Stimulated activated CD8-positive, alpha-beta memory T cell treated with anti-CD3 and anti-CD28 coated beads, Interleukin-2, amount 100 ng/mL, for 48 hours (primary cell): ENCODE measurements around the gene CXCL3.

ENCODE experiments used
- DNase-seq, 2 donors: peaks; one replicate each; pipeline ENCODE4 v3.0.0-alpha.2; 2020; ENCODE audit warnings: low read depth in 2 of 2

Gene CXCL3

DNA sequence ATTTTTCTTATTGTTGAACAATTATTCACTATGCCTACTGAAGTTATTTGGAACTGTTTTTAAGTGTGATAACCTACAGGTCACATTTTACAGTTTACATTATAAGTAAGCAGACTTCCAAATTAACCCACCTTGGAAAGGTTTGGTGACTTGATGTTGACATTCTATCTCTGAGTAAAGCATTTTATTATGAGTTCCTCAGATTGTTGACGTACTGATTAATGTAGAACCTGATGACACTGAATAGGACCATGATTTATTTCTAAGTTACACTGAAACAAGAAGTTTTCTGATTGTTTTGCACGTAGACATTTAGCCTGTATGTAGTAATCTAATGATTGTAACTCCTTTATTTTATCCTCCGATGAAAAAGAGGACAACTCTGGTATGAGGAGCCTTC is 17.0 kb upstream of the CXCL3 start:
- DNase-seq = no peak

DNA sequence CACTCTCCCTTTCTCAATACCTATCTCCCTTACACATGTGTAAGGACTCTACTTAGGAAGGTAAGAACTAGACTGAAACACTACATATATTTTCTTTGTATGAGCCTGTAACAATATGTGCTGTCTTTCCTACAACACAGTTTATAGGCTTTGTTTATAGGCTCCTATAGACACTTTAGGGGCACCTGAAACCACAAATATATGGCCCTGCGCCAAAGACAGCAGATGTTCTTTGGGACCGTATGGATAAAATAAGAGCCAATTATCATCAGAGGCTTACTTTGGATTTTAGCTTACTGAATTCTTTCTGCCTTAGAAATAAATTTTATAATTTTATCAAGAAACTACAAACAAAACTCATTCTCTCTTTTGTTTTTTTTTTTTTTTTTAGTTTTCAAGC is 16.6 kb upstream of the CXCL3 start:
- no peak for DNase-seq

DNA sequence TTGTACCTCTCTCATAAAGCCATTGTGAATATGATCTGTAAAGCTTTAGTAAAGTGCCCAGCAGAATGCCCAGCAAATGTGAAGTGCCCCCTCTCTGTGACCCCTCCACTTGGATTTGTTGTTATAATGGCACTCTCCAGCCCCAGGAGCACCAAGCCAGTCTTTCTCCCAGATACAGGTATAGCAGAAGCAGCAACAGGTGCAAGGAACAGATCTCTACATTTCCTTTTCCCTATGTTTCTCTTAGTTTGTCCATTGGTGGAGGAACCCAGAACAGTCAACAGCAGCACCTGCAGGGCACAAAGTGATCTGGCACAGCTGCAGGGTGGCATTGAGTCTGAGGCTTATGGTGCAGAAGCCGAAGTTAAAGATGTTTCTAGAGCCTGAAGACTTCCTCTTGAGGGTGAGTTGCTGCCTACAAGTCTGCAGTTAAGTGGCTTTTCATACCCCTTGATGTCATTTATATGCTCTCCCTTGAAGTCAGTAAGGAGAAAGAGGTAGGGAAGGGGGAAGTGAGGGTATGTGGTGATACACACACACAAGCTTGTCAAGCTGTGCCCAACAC is 16.1 kb upstream of the CXCL3 start:
- DNase-seq = no peak

DNA sequence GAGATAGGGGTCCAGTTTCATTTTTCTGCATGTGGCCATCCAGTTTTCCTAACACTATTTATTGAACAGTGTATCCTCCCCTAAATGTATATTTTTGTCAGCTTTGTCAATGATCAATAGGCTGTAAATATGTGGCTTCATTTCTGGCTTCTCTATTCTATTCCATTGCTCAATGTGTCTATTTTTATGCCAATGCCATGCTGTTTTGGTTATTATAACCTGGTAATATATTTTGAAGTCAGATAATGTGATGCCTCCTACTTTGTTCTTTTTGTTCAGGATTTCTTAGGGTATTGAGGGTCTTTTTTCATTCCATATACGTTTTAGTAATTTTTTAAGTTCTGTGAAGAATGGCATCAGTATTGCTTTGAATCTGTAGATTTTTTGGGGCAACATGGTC is 8.7 kb upstream of the CXCL3 start:
- no peak for DNase-seq

DNA sequence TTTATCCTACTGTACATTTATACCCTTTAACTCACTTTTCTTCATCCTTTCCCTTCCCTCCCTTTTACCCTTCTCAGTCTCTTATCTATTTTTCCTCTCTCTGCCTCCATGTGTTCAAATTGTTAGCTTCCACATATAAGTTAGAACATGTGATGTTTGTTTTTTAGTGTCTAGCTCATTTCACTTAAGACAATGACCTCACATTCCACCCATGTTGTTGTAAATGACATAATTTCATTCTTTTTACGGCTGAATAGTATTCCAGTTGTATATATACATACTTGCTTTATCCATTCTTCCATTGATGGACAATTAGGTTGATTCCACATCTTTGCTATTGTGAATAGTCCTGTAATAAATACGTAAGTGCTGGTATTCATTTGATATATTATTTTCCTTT is 7.3 kb upstream of the CXCL3 start:
- no peak for DNase-seq

DNA sequence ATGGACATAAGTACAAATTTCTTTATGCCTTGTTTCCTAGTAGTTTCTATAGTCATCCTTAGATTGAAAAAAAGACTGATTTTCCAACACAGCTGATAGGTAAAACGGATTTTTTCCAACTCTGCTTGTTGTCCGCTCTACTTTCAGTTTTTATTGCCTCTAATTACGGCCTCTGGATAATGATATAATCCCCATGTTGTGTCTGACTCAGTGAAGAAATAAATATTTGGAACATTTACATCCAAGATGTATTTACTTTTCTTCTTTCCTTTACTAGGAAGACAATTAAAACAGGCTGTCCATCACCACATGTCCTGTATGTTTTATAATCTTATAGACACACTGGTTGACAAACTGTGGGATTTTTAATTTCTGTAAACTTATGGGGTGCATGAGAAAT is 6.8 kb upstream of the CXCL3 start:
- no peak for DNase-seq

DNA sequence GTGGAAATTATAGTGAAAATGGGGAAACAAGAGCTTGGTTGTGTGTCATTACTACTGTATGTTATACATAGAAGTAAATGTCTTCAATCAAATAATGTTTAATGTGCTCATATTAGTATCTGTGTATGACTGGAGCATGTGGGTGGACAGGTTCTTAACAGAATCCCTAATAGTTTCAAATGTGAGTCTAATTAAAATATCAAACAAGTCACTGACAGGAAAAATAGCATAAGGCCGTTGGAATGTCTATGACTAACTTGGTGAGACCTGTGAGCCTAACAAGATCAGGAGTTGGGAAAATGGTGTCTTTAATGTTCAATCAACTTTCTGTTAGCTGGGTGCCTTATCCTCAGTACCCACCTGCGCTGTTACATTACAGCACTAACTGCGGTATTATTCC is 6.2 kb upstream of the CXCL3 start:
- no peak for DNase-seq

DNA sequence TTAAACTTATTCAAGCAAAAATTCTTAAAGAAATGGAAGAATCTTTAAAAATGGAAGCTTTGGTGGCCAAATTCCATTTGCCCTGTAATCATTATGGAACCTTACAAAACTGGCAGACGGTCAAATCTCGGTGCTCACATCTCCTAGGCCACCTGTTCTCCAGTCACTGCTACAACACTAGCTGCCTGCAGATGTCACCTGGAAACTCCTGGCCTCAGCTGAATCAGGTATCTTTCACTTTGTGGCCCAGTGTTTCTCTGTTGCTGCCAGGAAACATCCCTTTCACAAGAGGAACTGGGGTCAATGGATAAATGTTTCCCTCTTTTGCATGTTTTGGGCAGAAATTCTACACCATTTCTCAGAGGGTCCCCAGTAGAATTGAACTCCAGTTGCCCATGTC is 4.2 kb upstream of the CXCL3 start:
- no peak for DNase-seq

DNA sequence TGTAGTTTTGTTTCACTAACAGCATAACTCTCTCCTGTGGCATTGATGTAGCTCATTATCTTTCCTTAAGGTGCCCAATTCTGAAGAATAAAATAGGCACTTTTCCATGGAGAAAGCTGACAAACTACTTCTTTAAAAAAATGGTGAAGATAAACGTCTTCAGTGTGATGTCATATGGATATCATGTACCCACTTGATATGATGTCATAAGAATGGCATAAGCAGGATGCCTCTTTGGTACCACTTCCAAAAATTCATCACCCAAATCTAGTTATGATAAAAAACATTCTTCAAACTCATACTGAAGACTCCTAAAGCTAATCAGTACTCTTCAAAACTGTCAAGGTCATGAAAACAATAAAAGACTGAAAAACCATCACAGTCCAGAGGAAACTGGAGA is 2.9 kb upstream of the CXCL3 start:
- DNase-seq = no peak

DNA sequence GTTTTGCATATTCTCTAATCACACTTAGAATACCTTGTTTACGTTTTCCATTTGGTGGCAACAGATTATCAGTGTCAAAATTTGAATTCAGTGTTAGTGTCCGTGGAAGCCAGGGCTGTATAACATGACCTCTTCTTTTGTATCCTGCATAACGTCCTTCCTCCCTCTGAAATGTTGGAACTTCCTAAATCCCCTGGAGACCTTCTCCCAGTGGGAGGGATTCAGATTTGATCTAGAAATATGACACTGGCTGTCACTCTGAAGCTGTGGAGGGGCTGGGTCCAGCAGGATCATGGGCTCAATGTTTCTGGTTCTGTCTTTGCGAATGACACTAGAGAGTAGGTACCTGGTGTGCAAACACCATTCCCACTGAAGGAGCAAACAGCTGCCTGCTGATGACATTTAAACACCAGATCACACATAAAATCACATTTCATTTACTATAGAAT is 850 bp upstream of the CXCL3 start:
- DNase-seq = no peak

DNA sequence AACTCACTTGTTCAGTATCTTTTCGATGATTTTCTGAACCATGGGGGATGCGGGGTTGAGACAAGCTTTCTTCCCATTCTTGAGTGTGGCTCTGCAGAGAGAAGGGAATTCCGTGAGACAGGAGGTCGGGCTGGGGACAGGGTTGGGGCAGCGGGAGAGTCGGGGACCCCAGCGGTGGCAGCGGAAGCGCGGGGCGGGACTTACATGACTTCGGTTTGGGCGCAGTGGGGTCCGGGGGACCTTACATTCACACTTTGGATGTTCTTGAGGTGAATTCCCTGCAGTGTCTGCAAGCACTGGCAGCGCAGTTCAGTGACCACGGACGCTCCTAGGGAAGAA is 434 bp downstream of the CXCL3 start:
- no peak for DNase-seq

DNA sequence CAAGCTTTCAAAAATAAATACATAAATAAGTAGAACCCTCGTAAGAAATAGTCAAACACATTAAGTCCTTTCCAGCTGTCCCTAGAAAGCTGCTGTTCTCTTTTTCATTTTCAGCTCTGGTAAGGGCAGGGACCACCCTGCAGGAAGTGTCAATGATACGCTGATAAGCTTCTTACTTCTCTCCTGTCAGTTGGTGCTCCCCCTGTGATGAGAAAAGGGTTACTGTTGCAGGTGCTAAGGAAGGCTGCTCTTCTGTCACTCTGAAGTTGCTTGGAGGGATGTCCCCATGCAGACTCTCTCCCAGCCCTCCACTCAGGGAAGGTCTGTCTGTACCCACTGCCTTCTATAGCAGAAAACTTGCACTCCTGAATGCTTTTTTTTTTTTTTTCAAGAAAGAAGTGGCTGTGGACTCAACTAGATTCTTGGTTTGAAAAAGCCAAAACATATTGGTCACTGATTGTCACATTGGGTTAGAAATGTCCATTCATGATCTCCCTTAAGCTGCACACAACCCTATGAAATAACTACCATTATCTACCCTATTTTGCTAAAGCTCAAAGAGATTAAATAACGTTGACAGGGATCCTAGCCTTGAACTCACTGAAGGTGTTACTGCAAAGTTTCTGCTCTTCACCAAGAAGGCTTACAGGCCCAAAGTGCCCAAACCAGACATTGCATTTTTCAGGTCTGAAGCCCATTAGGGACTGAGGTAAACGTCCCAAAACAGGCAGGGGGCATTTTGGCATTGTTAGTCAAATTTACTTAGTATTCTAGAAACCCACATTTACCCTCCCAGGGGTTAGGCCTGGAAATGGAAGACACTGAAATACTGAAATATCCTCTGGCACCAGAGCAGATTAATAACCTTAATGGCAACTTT is 1.2 kb downstream of the CXCL3 start:
- no peak for DNase-seq

DNA sequence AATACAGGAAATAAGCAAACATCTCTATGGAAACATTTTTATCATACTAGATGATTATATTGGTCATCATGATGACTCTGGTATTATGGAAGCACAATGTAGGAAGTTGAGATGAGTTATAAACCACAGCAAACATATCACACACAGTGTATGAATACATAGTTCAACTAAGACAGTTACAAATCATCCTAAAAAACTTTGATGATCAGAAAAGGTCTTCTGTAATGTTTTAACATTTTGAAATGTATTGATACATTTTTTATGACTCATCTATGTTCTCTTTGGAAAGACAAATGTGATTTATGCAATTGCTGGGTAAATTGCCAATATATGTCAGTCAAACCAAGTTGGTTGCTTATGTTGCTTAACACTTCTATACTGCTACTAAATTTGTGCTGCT is 4.8 kb downstream of the CXCL3 start:
- DNase-seq = no peak

DNA sequence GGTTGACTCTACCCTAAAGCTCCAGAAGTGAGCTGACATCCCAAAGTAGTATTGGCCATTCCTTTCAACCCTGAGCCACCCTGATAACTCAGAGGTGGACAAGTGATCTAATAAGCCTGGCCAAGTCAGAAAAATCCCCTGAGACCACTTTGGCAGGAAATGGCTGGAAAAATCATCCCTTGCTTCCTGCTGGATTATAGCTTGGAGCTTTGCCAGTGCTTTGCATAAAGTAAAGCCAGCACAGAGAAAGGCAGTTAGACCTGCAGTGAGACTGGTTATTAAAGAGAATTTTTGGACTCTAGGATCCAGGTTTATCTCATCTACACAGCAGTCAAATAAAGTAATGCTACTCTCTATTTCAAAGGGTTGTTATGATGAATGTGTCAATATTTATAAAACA is 6.4 kb downstream of the CXCL3 start:
- no peak for DNase-seq

DNA sequence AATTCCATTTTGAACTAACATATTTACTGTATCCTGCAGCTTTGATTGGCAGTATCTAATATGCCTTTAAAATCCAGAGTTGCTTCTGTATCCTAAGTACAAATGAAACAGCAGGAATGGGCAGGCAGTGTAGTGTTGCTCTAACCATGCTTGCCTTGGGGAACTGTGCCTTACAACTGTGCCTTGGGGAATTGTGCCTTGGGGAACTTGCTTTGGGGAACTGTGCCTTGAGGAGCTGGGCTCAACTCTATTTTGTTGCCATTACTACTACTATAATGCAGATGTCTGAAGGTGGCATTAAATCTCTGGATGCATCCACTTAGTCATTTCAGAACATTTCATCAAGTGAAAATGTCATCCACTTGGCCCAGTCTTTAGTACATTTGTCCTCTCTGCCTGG is 6.9 kb downstream of the CXCL3 start:
- DNase-seq = no peak

DNA sequence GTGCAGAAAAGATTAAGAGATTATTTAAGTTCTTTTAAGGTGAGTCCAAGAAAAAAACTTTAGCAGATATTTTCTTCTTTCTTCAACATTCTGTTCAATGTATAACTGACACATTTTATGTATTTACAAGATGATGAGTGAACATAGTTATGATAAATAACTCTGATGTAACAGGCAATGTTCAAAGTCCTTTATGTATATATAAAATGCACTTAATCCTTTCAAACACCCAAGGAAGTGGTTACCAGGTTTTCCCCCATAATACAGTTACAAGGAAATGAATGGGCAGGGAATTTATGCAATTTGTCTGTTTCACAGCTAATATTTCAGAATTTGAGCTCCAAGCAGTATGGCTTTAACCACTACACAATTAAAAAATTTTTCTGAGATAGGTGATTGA is 8.2 kb downstream of the CXCL3 start:
- no peak for DNase-seq

DNA sequence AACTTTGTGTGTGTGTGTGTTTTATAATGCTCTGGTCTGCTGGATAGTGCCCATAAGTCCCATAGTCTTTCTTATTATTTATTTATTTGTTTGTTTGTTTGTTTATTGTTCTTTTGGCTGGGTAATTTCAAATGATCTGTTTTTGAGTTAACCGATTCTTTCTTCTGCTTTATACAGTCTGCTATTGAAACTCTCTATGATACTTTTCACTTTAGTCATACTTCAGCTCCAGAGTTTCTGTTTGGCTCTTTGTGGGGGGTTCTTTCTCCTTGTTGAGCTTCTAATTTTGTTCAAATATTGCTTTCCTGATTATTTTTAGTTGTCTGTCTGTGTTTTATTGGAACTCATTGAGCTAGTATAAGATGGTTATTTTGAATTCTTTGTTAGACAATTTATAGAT is 10.0 kb downstream of the CXCL3 start:
- DNase-seq = no peak

DNA sequence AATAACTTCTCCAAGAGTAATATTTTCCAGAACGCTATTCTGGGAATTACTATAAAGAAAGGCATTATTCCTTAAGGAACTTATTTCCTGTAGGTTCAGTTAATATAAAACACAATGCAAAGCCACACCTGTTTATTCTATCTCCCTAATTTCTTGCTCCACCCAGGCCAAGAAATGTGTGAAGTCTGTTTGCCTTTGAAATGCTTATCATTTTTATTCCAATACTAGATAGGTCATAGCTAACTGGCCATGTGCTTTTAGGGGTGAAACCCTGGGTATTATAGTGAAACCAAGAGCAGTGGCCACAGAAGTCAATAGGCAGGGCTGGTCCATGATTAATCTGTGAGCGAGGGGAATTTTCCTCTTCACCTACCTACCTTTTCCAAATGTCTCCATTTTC is 14.8 kb downstream of the CXCL3 start:
- no peak for DNase-seq

DNA sequence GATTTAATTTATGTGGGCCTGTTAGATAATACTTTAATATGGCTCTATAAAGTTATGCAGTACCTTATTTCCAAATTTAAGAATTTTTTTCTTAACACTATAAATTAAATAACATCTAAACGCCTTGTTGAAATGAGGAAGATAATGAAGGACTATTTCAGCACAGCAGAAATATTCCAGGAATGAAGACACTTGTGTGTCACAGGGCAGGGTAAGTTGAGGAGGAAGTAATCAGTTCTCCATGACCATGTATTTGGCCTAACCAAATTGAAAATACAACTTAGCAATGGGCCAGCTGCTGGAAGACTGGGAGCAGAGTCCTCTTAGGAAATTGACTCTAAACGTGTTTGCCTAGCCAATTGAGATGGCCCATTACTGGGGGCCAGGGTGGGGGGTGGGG is 16.9 kb downstream of the CXCL3 start:
- no peak for DNase-seq

DNA sequence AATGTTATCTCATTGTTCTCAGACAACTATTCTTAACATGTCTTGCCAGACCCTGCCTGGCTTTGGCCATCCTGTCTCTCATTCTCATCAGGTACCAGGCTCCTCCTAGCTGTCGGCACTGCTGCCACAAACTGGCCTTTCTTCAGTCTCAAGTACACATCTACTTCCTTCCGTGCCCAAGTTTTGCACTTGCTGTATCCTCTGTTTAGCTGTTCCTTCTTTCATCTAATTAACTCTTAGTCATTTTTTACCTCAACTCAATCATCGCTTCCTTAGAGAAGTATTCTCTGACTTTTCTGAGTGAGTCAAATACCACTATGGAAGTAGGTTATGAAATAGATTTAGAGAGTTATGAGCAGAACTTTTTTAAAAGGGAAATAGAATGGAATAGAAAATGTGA is 19.7 kb downstream of the CXCL3 start:
- no peak for DNase-seq

DNA sequence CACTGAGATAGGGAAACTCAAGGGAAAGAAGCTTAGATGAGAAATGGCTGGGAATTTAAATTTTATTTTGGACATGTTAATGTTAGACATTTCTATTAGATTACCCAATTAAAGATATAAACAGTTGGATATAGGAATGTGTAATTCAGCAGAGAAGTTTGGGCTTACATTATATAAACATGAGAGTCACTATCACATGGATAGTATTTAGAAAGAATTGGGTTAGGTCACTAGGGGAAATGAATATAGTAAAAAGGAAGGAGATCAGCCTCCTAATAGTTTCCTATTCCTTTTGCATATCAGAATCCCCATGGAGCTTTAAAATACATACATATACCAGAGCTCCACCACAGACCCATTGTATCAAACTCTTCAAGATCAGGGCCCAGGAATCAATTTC is 20.4 kb downstream of the CXCL3 start:
- no peak for DNase-seq

DNA sequence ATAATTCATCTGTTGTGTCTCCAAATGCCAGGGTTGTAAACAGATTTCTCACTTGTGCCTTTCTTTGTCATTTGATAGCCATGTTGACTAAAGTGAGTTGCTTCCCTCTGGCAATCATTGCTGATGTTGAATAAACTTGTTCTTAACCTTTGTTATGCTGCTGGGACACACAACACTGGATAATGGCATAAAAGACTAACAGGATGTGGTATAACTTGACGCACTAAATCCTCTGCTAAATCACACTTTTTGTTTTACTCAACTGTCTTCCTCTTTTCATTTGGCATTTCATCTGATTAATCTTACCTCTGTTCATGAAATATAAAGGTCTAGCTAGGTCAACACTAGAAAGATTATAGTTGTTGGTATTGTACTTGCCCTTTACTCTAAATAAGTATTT is 22.4 kb downstream of the CXCL3 start:
- DNase-seq = no peak

DNA sequence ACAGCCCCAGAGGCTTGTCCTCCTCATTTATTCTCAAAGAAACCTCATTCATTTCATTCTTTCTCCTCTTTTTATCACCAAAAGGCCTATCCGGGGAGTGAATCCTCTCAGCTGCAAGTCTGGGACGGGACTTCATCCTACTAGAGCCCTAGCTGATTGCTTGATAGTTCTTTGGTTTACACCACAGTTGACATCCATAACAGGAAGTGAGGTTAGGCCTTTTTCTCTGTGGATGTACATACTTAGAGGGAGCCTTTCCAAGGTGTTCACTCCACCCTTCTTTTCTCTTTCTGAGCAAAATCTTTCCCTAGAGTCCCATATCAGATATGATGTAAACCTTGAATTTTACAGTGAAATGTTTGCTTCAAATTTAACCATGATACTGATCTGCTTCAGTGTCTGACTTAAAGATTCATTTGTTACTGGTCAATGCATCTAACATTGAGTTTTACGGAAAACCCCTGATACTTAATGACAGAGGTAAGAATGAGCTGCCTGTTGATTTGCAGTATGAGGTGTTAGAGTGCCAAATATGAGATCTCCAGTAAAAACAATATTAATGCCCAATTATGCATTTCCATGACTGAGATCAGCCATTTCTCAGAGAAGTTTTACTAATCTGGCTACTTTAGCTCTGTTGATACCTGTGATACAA is 23.2 kb downstream of the CXCL3 start:
- no peak for DNase-seq
